Endothelial cell of umbilical vein (primary cell): Measurements from ENCODE around the gene PAK4.
A peak's percentile ranks its signal among the peaks of the same experiment; 100 is the strongest.

Experiments
- CTCF ChIP-seq, 2 donors: IDR thresholded peaks; 1 replicate in 1 of 2; 2 replicates in 1 of 2; pipeline ENCODE4 v1.5.1; 2011; ENCODE audit warnings: low read length in 2 of 2, mild to moderate bottlenecking in 2 of 2, moderate library complexity in 2 of 2, control low read depth in 1 of 2, inconsistent platforms in 1 of 2, low read depth in 1 of 2; ENCODE audit not compliant: insufficient read depth in 1 of 2; ENCODE audit errors: extremely low read depth in 1 of 2
- EZH2 ChIP-seq: IDR thresholded peaks from 2 replicates; pipeline ENCODE4 v1.6.1; 2012; ENCODE audit warnings: borderline replicate concordance, low read depth, mild to moderate bottlenecking, moderate library complexity, low read length, inconsistent platforms; ENCODE audit not compliant: severe bottlenecking
- FOS ChIP-seq: IDR thresholded peaks from 2 replicates; pipeline ENCODE4 v1.6.1; 2011; ENCODE audit warnings: mild to moderate bottlenecking, low read length, moderate library complexity, borderline replicate concordance; ENCODE audit not compliant: insufficient read depth
- JUN ChIP-seq: IDR thresholded peaks from 2 replicates; pipeline ENCODE4 v1.6.1; 2011; ENCODE audit warnings: borderline replicate concordance, low read depth; ENCODE audit not compliant: insufficient read length, insufficient read depth
- MAX ChIP-seq: IDR thresholded peaks from 2 replicates; pipeline ENCODE4 v1.6.1; 2011; ENCODE audit not compliant: insufficient read depth, insufficient read length
- POLR2A ChIP-seq: IDR thresholded peaks from 2 replicates; pipeline ENCODE4 v1.6.1; 2012; ENCODE audit warnings: low read depth, mild to moderate bottlenecking, control low read depth, low read length
- POLR2AphosphoS5 ChIP-seq: IDR thresholded peaks from 2 replicates; pipeline ENCODE4 v1.6.1; 2012; ENCODE audit warnings: low read depth, mild to moderate bottlenecking, control low read depth, low read length, moderate library complexity; ENCODE audit not compliant: insufficient read depth

GRCh38 chr19:39084732-39085080 lies 40.9 kb upstream of the PAK4 start:
- TF ChIP-seq CTCF (IDR thresholded peaks at IDR 0.05; ENCODE audit: extremely low read depth in 1 of 2, insufficient read depth in 1 of 2, low read depth in 1 of 2, low read length in 2 of 2) (no peak), POLR2A (no peak), POLR2AphosphoS5 (no peak), EZH2 (peak; percentile 10), MAX (no peak), JUN (no peak), FOS (no peak)
